GM23338 (cell line): Measurements from ENCODE around the gene ADIPOQ. TPM values are rescaled to one million over a fixed set of nuclear protein-coding genes. Genes with fewer than 3 reads are reported as not detected.

Experiments
- ATAC-seq: fragments of 200-7000 bp; cut with Tn5 transposase; 3 replicates; pipeline ENCODE4 v1.9.1; 2020
- DNase-seq: peaks from one replicate; pipeline ENCODE4 v3.0.0-alpha.2; 2015; ENCODE audit warnings: low spot score
- H2AFZ ChIP-seq: fragments of 200-600 bp; sonication (generic); 2 replicates; pipeline ENCODE4 v1.8.0; 2016; ENCODE audit warnings: antibody characterized with exemption, mild to moderate bottlenecking, moderate library complexity
- H3F3A ChIP-seq: fragments of 200-600 bp; sonication (generic); replicated peaks from 2 replicates; pipeline ENCODE4 v1.8.0; 2017; ENCODE audit warnings: antibody characterized with exemption, mixed run types, low read depth
- H3K27ac ChIP-seq: fragments of 200-600 bp; sonication (generic); 2 replicates; pipeline ENCODE4 v1.6.1; 2016; ENCODE audit warnings: low read depth
- H3K27me3 ChIP-seq: fragments of 200-600 bp; sonication (generic); 2 replicates; pipeline ENCODE4 v1.8.0; 2016; ENCODE audit warnings: mild to moderate bottlenecking, mixed run types, moderate library complexity; ENCODE audit not compliant: insufficient read depth
- H3K36me3 ChIP-seq: fragments of 200-600 bp; sonication (generic); 2 replicates; pipeline ENCODE4 v1.8.0; 2016; ENCODE audit warnings: mild to moderate bottlenecking; ENCODE audit not compliant: insufficient read depth
- H3K4me1 ChIP-seq: fragments of 200-600 bp; sonication (generic); 2 replicates; pipeline ENCODE4 v1.8.0; 2016; ENCODE audit warnings: mild to moderate bottlenecking, moderate library complexity; ENCODE audit not compliant: insufficient read depth
- H3K4me2 ChIP-seq: fragments of 200-600 bp; sonication (generic); 2 replicates; pipeline ENCODE4 v1.7.1; 2017; ENCODE audit warnings: mixed run types
- H3K4me3 ChIP-seq: fragments of 200-600 bp; sonication (generic); 2 replicates; pipeline ENCODE4 v1.6.1; 2016; ENCODE audit warnings: mixed run types
- H3K79me2 ChIP-seq: fragments of 200-600 bp; sonication (generic); replicated peaks from 2 replicates; pipeline ENCODE4 v1.8.0; 2017; ENCODE audit warnings: mild to moderate bottlenecking; ENCODE audit not compliant: insufficient read depth
- H3K9me2 ChIP-seq: fragments of 200-600 bp; sonication (generic); 2 replicates; pipeline ENCODE4 v1.8.0; 2017; ENCODE audit not compliant: insufficient read depth
- H4K20me1 ChIP-seq: fragments of 200-600 bp; sonication (generic); replicated peaks from 2 replicates; pipeline ENCODE4 v1.8.0; 2017; ENCODE audit warnings: mild to moderate bottlenecking; ENCODE audit not compliant: insufficient read depth
- H3K27ac Mint-ChIP-seq: 2 replicates; pipeline ENCODE4 v1.8.0; 2020; ENCODE audit warnings: inconsistent platforms, mild to moderate bottlenecking, moderate library complexity, mixed read lengths
- H3K27me3 Mint-ChIP-seq: 3 replicates; pipeline ENCODE4 v1.8.0; 2022; ENCODE audit warnings: low read depth, mild to moderate bottlenecking, moderate library complexity, mixed read lengths, inconsistent platforms; ENCODE audit not compliant: insufficient read depth, poor library complexity
- H3K36me3 Mint-ChIP-seq: 3 replicates; pipeline ENCODE4 v1.8.0; 2021; ENCODE audit warnings: low read depth, mild to moderate bottlenecking, inconsistent platforms, moderate library complexity, mixed read lengths
- H3K4me1 Mint-ChIP-seq: 3 replicates; pipeline ENCODE4 v1.8.0; 2020; ENCODE audit warnings: mild to moderate bottlenecking, inconsistent platforms, mixed read lengths
- H3K4me3 Mint-ChIP-seq: 3 replicates; pipeline ENCODE4 v1.8.0; 2021; ENCODE audit warnings: moderate library complexity, mild to moderate bottlenecking, inconsistent platforms, mixed read lengths
- H3K9me3 Mint-ChIP-seq: 3 replicates; pipeline ENCODE4 v1.8.0; 2020; ENCODE audit warnings: moderate library complexity, mild to moderate bottlenecking, inconsistent platforms, mixed read lengths
- CREB1 ChIP-seq: fragments of 250-450 bp; sonication (Bioruptor Pico); IDR thresholded peaks from 2 replicates; pipeline ENCODE4 v1.5.0; 2020; ENCODE audit warnings: low read depth, mild to moderate bottlenecking, moderate library complexity
- EZH2 ChIP-seq: fragments of 200-600 bp; sonication (generic); IDR thresholded peaks from one replicate; pipeline ENCODE4 v1.8.0; 2017; ENCODE audit warnings: antibody characterized with exemption, mild to moderate bottlenecking, low read depth; ENCODE audit not compliant: unreplicated experiment
- POLR2AphosphoS5 ChIP-seq: IDR thresholded peaks from 2 replicates; pipeline ENCODE4 v1.6.1; 2016; ENCODE audit warnings: antibody characterized with exemption, low read depth
- STAT1 ChIP-seq: IDR thresholded peaks from one replicate; pipeline ENCODE4 v1.6.1; 2016; ENCODE audit warnings: antibody characterized with exemption; ENCODE audit not compliant: unreplicated experiment
- ZNF331 ChIP-seq: fragments of 250-450 bp; sonication (Bioruptor Pico); IDR thresholded peaks from 2 replicates; pipeline ENCODE4 v1.5.0; 2020; ENCODE audit warnings: low read depth, mild to moderate bottlenecking, moderate library complexity
- polyA plus RNA-seq: library from polyadenylated mRNA; unstranded; fragments of >200 nt; fragmentation: Nextera tagmentation; extraction: Ambion mirVana; gene quantifications from 2 replicates; pipeline ENCODE4 v1.2.1, GENCODE V29; 2016
- total RNA-seq: library from RNA; depleted of rRNA; stranded (reverse); fragments of >200 nt; shearing (Covaris generic); gene quantifications from 2 replicates; pipeline ENCODE4 v1.2.3, GENCODE V29; 2014
- TF ChIP-seq, protein P1 (sequence below): IDR thresholded peaks from 2 replicates; pipeline ENCODE4 v1.6.1; 2016; ENCODE audit warnings: antibody characterized with exemption

Gene ADIPOQ
- total and polyA plus RNA-seq, 2 experiments from 2014 or later, result not detected

DNA sequence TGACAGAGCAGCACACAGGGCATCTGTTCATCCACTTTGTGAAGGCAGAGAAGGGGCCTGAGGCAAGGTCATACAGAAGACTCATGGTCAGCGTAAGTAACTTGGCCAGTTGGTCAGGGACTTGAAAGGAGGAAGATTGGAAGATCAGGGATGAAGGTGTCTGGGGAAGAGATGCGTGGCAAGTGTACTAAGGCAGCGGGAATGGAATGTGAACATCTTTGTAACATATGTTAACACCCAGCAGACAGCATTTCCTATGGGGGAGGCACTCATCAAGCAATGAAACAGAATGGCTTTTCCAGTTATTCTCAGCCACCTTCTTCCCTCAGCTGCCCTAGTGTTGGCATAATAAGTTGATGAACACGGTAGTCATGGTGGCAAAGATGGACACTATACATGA lies 28.4 kb upstream of the ADIPOQ start:
- no peak for DNase-seq
- Mint-ChIP-seq H3K4me1 (peaks cover 14% of the 10 kb centered on the region), H3K27me3 (peaks cover 9% of the 10 kb centered on the region), H3K27ac (no peak overlapping the region), H3K36me3 (no peaks in the 10 kb centered on the region; the same call in 2 of the 3 replicates), H3K4me3 (no peak overlapping the region), H3K9me3 (no peaks in the 10 kb centered on the region)
- Histone ChIP-seq H2AFZ (no peak overlapping the region), H3K4me3 (no peak overlapping the region), H3K36me3 (no peaks in the 10 kb centered on the region), H3K79me2 (no peaks in the 10 kb centered on the region), H3K27me3 (no peaks in the 10 kb centered on the region), H3K4me2 (no peak overlapping the region), H3K4me1 (peaks cover 13% of the 10 kb centered on the region), H3F3A (no peaks in the 10 kb centered on the region), H3K27ac (no peak overlapping the region), H3K9me2 (no peaks in the 10 kb centered on the region), H4K20me1 (no peaks in the 10 kb centered on the region)
- ATAC-seq, result no peak
- TF ChIP-seq, protein P1, sequence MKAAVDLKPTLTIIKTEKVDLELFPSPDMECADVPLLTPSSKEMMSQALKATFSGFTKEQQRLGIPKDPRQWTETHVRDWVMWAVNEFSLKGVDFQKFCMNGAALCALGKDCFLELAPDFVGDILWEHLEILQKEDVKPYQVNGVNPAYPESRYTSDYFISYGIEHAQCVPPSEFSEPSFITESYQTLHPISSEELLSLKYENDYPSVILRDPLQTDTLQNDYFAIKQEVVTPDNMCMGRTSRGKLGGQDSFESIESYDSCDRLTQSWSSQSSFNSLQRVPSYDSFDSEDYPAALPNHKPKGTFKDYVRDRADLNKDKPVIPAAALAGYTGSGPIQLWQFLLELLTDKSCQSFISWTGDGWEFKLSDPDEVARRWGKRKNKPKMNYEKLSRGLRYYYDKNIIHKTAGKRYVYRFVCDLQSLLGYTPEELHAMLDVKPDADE, result no peak
- no peak for TF ChIP-seq STAT1
- TF ChIP-seq POLR2AphosphoS5, result no peak

DNA sequence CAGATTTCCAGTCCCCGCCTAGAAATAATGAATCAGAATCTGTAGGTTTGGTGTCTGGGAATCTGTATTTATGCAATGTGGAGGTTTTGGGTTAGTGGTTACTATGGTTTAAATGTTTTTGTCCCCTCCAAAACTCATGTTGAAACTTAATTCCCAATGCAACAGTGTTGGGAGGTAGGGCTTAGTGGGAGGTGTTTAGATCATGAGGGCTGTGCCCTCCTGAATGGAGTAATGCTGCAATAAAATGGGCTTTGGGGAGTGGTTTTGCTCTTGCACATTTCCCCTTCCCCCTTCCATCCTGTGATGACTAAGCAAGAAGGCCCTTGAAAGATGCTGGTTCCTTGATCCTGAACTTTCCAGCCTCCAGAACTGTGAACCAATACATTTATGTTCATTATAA lies 27.1 kb upstream of the ADIPOQ start:
- Histone ChIP-seq H2AFZ (peak overlapping the region; percentile 73; the same call in 1 of the 2 replicates), H3K4me1 (peaks cover 13% of the 10 kb centered on the region), H3F3A (no peaks in the 10 kb centered on the region), H3K9me2 (no peaks in the 10 kb centered on the region), H3K79me2 (no peaks in the 10 kb centered on the region), H3K36me3 (no peaks in the 10 kb centered on the region), H3K27me3 (no peaks in the 10 kb centered on the region), H3K27ac (no peak overlapping the region), H4K20me1 (no peaks in the 10 kb centered on the region), H3K4me2 (0 out of 2 replicates have a peak overlapping the region, but pooled peaks have one; percentile 38), H3K4me3 (no peak overlapping the region)
- Mint-ChIP-seq H3K27me3 (peaks cover 7% of the 10 kb centered on the region), H3K4me3 (no peak overlapping the region), H3K9me3 (no peaks in the 10 kb centered on the region), H3K4me1 (peaks cover 14% of the 10 kb centered on the region), H3K36me3 (no peaks in the 10 kb centered on the region; the same call in 2 of the 3 replicates), H3K27ac (no peak overlapping the region; the same call in 1 of the 2 replicates)
- DNase-seq (no peak), ATAC-seq (peak; percentile 27; the same call in 1 of the 3 replicates)
- no peak for TF ChIP-seq ZNF331

DNA sequence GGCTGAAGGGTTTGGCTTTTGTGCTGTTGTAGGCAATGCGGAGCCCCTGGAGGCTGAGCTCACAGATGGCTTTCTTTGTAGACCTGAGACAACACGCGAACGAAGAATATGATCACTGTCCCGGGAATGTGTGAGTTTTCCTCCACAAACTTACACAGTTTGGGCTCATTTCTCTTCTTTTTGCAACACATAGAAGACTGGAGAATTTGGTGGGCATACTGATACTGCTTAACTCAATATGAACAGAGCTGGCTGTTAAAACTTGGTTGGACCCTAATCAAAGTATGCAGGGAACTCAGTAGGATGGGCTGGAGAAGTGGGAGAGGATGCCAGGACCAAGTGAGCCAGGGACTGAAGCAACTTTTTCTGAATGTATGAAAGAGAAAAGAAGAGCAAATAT lies 24.0 kb upstream of the ADIPOQ start:
- no peaks in the 10 kb centered on the region for H3K79me2 ChIP-seq
- H3K4me2 ChIP-seq, result no peak overlapping the region
- H3K4me3 Mint-ChIP-seq, result no peak overlapping the region
- H3K4me3 ChIP-seq, result no peak overlapping the region
- no peaks in the 10 kb centered on the region for H3K36me3 Mint-ChIP-seq
- peaks cover 13% of the 10 kb centered on the region for H3K4me1 ChIP-seq
- H3F3A ChIP-seq, result no peaks in the 10 kb centered on the region
- no peaks in the 10 kb centered on the region for H3K36me3 ChIP-seq
- no peak overlapping the region for H3K27ac ChIP-seq
- no peaks in the 10 kb centered on the region for H3K27me3 ChIP-seq
- H2AFZ ChIP-seq, result no peak overlapping the region
- no peak overlapping the region for H3K27ac Mint-ChIP-seq
- no peaks in the 10 kb centered on the region for H3K9me3 Mint-ChIP-seq
- peaks cover 2% of the 10 kb centered on the region for H3K27me3 Mint-ChIP-seq
- peaks cover 14% of the 10 kb centered on the region for H3K4me1 Mint-ChIP-seq
- no peak for ATAC-seq
- no peaks in the 10 kb centered on the region for H3K9me2 ChIP-seq
- H4K20me1 ChIP-seq, result no peaks in the 10 kb centered on the region
- TF ChIP-seq CREB1 (no peak), EZH2 (no peak)
- no peak for DNase-seq
